Activated CD4-positive, alpha-beta T cell treated with anti-CD3 and anti-CD28 coated beads for 4 hours (primary cell): ENCODE measurements around the gene SLC25A30.

Experiments used
- DNase-seq, 2 donors: peaks; one replicate each; pipeline ENCODE4 v3.0.0-alpha.2; 2020

The SLC25A30 gene, protein sequence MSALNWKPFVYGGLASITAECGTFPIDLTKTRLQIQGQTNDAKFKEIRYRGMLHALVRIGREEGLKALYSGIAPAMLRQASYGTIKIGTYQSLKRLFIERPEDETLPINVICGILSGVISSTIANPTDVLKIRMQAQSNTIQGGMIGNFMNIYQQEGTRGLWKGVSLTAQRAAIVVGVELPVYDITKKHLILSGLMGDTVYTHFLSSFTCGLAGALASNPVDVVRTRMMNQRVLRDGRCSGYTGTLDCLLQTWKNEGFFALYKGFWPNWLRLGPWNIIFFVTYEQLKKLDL

DNA sequence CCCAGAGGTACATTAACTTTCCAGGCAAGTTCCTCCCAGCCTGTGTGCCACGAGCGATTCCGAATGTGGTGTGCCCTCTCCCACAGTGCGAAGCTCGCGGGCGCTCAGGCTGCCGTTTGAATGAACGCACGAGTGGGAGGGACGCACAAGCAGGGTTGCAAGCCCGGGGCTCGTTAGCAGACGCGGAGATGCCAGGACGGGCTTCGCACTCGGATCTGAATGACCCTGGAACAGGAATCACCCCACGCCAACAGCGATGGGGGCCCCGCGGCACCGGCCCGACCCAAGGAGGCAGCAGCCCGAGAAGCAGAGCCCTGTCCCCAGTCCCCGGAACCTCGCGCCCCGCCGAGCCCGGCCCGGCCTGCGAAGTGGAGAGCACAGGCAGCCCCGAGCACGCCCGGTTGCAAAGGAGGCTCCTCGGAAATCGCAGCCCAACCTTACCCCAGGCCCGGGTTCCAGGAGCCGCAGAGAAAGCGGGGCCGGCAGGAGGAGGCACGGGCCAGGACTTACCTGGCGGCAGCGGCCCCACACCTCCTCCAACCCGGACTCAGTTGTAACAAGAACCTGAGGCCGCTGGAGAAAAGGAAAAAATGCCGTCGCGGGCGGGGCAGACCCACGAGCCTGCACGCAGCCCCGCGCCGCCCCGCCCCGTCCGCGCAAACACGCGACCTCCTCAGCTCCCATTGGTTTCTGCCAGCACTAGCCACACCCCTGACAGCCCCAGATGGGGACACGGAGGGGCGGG is at the start of gene SLC25A30:
TSS of gene SLC25A30 (minus strand) at position 584 of the 745 bp plus-strand sequence. CDS start 6,948 bp downstream, outside the sequence.
- DNase-seq: peak; percentile 91

DNA sequence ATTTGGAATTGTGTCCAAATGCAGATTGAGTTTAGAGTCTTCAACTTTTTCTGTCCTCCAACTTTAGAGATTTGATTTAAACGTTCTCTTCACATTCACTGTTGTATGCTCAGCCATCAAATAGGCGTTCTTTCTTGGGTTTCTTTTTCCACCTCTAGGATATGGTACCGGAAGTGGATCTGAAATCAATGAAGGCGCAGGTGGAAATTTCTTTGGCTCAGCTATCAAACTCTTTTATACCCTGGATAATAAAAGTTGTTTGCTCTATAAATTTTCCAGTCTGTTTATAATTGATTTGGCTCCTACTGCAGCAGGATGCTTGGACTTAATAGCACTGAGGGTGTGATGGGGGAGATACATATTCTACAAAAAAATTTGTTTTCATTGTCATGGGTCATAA is 48.2 kb upstream of the SLC25A30 start:
- no peak for DNase-seq

DNA sequence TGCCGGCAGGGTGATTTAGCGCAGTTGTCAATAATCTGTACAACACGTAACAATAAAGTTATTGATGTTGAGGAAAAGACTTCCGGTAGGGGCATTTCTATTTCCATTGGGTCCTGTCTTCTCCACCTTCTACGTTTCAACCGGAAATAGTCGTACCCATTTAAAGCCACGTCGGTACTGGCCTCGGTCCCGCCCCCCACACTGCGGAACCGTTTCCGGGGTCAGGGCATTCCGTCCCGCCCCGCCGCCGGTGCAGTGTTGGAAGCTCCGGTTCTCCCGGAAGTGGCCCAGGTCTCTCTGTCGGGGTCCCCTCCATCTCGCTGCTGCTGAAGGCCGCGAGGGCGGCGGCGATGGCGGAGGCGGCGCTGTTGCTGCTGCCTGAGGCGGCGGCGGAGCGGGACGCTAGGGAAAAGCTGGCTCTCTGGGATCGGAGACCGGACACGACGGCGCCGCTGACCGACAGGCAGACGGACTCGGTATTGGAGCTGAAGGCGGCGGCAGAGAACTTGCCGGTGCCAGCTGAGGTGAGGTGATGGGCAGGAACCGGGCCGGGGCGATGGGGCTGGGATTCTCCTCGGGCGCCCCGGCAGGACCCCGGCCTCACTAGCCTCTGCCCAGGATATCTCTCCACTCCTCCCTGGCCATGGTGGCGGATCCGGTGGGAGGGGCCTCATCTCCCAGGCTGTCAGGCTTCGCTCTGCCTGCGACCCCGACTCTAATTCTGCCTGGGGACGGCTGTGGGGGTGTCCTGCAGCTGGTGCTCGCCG is 46.7 kb upstream of the SLC25A30 start, which contains the start of gene COG3:
TSS of gene COG3 (plus strand) at position 253 of the 767 bp plus-strand sequence. CDS start at position 351, 98 bp downstream.
- peak; percentile 93 to 95 for DNase-seq

DNA sequence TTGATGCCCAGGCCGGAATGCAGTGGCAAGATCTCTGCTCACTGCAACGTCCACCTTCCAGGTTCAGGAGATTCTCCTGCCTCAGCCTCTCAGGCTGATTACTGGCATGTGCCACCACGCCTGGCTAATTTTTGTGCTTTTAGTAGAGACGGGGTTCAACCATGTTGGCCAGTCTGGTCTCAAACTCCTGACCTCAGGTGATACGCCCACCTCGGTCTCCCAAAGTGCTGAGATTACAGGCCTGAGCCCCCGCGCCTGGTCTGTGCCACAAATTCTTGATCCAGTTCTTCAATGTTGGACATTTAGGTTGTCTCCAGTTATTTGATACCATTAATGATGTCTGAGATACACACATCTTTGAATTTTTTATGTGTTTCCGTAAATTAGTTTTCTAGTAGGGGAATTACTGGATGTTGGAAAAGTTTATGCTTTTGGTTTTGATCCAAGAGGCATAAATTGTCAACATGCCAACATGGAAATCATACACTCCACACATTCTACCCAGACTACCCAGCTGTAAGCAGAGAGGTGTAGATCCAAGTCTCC is 46.0 kb upstream of the SLC25A30 start:
- no peak for DNase-seq

DNA sequence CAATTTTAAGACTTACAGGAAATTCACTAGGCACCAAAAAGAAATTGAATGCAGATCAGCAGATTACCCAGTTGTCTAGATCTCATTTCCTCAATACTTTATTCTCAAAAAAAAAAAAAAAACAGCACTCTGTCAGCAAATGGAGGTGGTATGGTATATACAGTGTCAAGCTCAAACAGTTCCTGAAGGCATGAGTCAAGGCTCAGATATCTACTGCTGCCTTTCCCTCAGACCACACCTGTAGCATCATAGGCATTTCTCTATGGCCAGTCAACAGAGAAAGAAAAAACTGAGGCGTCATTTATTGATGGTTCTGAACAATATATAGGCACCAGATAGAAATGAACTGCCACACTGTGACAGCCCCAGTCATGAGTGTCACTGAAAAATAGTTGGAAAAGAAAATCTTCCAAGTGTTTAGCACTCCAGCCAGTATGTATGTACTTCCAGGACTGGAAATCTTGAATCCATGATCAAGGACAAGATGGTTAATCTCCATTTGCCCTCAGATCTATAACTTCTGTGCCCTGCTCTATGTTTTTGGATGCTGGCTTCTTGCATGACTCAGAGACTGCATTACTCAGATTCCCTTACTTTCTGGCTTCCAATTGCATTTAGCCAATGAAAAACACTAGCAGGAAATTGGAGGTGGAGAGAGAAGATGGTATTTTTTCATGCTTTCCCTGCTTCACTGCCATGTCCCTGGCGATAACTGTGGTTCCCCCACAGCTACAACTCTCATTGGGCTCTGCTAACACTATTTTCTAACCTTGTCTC is 38.2 kb upstream of the SLC25A30 start:
- DNase-seq: no peak

DNA sequence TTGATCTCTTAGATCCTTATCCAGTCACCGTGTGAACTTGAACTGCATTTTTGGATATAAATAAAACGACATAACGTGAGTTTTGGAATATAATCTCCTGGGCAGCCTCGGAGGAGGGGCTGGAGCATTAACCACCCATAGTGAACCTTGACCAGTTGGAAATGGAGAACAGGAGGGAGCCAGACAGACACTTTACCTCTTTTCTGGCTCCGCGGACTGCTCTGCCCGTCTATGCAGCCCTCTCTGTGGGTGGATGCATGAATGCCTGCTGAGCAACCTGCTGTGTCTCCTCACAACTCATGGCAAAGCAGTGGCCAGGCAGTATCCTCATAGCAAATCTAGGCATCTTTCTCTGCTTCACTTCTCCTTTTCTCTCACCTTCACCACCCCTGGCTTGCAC is 36.0 kb upstream of the SLC25A30 start:
- no peak for DNase-seq

DNA sequence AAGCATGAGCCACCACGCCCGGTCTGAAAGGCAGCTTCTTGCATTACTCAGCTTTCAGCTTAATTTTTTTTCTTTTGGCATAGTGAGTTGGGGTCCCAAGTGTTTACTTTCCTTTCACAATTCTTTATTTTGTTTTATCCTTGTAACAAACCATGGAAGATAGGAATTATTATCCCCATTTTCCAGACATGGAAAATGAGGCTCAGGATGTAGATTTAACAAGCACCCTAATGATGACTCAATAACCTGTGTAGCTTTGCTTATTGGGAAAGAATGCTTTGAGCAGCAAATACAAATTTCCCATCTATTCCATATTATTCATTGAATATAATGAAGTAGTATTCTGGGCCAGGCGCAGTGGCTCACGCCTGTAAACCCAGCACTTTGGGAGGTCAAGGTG is 33.1 kb upstream of the SLC25A30 start:
- no peak for DNase-seq

DNA sequence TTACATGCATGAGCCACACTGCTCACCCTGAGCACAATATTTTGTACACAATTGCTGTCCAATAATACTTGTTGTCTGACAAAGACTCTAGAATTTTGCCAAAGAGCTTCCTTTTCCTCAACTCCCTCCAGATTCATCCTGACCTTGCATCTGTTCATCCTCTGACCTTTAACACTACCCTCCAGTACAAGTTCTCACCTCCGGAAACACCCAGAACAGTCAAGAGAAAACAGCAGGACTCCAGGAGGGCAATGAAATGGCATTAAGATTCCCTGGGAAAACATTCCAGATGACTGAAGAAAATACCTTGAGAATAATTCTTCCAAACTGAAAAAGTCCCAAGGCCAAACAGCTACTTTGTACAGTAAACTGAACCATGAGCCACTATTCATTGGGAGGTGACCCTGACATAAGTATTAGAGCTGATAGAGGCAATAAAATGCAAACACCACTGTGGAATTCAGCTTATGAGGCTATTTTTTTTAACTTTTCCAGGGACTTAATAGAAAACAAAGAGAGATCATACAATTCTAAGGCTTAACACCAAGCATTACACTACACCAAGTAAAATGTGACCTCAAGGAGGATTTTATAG is 30.9 kb upstream of the SLC25A30 start:
- no peak for DNase-seq

DNA sequence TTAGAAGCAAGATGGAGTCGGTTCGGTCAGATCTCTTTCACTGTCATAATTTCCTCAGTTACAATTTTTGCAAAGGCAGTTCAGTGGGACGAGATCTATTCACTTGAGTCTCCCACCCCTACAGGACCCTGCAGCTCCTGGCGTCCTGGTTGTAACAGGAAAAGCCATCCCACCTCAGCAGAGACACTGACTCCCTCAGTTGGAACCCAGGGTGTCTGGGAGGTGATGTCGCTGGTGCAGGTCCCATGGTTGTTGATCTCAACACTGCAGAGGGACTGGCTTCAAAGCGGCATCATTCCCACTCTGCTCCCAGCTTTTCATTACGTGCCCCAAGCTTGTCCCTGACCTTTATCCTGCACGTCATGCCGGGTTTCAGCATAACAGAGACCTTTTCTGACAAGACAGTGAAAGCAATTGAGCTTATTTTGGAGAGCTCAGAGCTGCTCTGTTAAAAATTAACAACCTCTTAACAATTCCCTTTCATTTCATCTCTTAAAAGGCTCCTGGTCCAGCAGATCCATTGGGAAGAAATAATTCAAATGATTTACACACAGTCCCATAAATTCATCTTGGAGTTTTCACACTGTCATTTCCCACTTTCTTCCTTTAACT is 29.0 kb upstream of the SLC25A30 start:
- no peak for DNase-seq

DNA sequence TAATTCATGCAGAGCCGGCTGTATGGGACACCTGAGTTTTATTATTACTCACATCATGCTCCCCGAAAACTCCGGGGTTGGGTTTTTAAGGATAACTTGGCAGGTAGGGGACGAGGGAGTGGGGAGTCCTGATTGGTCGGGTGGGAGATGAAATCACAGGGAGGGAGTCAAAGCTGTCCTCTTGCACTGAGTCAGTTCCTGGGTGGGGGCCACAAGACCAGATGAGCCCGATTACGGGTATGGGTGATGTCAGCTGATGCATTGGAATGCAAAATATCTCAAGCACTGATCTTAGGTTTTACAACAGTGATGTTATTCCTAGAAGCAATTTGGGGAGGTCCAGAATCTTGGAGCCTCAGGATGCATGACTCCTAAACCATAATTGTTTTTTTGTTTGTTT is 28.0 kb upstream of the SLC25A30 start:
- no peak for DNase-seq

DNA sequence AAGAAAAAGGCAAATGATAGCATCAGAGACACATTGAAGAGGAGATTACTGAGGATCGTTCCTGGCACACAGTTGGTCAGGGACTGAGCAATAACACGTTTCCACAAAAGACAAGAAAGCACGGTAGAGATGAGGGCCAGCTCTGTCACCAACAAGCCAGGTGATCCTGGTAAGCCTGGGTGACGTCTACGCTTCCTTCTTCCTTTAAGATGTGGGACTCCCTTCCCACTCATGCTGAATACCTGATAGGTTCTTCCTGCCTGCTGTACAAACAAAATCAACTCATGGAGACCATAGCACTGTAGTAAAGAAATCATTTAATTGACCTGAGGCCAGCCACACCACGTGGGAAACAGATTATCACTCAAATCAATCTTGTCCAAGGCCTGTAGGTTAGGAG is 26.9 kb upstream of the SLC25A30 start:
- no peak for DNase-seq

DNA sequence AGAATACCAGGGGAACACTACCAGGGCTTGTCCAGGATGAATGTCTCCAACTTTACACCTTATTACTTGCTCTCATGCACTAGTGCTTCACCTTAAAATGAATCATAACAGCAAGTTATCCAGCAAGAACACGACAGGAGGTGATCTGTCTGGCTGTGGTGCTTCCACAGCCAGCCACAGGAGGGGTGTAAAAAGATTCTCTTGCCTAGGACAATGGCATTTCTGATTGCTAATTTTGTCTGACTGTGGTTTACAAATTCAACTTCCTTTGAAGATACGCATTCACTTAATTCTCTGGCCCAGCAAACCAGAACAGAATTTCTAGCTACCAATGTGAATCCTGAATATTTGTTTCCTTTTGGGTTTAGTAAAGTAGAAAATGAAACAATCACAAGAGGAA is 23.5 kb upstream of the SLC25A30 start:
- DNase-seq: no peak

DNA sequence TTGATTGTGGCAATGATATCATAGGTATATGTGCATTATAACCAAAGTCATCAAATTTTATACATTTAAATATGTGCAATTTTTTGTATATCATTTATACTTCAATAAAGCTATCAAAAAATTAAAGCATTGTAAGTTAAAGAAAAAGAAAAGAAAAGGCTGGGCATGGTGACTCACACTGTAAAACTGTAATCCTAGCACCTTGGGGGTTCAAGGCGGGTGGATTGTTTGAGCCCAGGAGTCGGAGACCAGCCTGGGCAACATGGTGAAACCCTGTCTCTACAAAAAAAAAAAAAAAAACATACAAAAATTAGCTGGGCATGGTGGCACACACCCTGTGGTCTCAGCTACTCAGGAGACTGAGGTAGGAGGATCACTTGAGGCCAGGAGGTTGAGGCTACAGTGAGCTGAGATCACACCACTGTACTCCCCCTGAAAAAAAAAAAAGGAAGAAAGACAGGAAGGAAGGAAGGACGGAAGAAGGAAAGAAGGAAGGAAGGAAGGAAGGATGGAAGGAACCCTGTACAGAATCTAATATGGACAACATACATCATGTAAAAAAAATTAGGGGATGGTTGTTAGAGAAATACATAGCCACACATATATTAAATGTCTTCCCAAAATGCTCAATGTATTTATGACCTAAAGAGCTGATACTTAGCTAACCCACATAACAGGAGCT is 21.7 kb upstream of the SLC25A30 start:
- no peak for DNase-seq

DNA sequence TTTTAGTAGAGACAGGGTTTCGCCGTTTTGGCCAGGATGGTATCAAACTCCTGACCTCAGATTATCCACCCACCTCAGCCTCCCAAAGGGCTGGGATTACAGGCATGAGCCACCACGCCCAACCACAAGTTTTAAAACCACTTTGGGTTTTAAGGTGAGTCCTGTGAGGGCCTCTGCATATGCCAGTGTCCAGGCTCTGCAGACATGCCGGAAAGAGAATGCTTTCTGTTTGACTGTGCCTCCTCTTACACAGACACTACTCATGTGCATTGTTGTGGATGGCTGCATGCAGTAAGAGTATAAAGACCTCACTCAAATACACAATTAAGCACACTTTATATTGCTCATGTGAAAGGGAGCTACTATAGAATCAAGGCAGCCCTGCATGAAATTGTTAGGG is 20.8 kb upstream of the SLC25A30 start:
- no peak for DNase-seq

DNA sequence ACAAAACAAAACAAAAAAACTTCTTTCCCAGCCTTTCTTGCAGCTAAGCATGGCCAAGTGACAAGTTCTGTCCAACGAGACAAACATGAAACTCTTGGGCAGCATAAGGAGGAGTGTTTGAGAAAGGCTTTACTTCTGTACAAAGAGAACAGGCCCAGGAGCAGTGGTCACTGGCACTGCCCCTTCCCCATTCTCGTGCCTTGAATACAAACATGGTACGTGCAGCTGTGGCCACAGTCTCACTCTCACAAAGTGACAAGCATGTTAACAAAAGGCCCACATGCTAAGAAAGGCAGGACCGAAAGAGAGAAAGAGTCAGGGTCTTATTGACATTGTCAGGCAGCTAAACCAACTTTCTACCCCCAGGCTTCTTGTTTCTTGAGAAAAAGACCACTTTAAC is 19.8 kb upstream of the SLC25A30 start:
- no peak for DNase-seq

DNA sequence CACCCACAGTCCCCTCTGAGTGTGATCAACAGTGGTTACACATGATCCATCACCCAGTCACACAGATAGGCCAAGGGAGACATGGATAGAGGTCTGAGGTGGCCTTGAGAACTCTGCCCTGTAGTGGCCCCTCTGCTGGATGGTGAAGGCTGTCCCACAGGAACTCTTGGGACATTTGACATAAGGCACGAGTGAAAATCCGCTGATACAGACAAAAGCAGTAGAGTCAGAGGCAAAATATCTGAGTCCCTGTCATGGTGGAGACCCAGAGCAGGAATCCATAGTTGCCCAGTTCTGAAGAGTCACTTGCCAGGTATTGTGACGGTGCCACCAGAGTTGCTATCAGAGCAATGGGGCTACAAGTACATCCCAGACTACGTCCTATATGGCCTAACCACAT is 18.8 kb upstream of the SLC25A30 start:
- DNase-seq: no peak

DNA sequence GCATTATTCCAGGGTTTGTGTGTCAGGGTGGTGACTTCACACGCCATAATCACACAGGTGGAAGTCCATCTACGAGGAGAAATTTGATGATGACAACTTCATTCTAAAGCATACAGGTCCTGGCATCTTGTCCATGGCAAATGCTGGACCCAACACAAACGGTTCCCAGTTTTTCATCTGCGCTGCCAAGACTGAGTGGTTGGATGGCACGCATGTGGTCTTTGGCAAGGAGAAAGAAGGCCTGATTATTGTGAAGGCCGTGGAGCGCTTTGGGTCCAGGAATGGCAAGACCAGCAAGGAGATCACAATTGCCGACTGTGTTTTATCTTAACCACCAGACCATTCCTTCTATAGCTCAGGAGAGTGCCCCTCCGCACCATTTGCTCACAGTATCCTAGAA is 18.2 kb upstream of the SLC25A30 start:
- DNase-seq: no peak

DNA sequence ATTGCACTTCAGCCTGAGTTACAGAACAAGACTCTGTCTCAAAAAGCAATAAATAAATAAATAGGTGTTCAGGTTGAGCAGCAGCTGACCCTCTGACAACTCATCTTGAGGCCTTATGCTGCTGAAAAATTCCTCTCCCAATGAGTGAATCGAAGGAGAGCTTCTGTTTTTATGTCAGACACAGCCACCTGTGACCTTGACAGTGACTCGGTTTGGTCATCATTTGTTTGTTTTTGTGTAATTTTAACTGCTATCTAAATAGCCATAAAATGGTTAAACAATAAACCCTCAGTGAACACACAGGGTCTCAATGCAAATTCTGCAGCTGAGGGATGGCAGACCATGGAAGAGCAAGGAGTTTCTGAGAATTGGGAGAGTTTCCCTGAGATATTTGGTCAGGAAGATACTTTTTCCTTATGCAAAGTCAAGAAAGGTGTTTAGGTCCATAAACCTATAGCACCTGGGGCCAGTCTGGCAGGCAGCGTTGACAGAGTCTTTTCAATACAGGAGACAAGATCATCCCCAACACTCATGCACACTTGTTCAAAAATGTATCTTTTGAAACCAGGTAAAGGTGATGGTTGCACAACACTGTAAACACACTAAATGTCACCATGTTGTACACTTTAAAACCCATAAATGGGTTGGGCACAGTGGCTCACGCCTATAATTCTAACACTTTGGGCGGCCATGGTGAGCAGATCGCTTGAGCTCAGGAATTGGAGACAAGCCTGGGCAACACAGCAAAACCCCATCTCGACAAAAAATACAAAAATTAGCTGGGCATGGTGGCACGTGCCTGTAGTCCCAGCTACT is 16.6 kb upstream of the SLC25A30 start:
- DNase-seq: no peak

DNA sequence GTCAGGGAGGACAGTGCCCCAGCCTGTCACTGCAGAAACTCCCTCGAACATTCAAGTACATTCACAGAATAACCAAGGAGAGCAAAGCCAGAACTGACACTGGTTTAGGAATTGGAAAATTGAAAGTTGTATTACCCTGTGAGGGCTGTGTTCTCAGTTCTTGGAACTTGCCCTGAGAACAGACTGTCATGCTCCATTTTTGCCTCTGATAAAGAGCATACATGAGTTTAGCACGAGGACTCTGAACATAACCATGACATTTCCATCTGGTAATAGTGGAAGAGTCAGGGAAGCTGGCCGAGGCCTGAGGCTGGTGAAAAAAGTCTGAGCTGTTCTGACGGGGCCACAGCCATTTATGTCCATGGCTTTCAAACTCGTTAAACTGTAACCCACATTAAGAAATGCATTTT is 15.2 kb upstream of the SLC25A30 start:
- DNase-seq: no peak

DNA sequence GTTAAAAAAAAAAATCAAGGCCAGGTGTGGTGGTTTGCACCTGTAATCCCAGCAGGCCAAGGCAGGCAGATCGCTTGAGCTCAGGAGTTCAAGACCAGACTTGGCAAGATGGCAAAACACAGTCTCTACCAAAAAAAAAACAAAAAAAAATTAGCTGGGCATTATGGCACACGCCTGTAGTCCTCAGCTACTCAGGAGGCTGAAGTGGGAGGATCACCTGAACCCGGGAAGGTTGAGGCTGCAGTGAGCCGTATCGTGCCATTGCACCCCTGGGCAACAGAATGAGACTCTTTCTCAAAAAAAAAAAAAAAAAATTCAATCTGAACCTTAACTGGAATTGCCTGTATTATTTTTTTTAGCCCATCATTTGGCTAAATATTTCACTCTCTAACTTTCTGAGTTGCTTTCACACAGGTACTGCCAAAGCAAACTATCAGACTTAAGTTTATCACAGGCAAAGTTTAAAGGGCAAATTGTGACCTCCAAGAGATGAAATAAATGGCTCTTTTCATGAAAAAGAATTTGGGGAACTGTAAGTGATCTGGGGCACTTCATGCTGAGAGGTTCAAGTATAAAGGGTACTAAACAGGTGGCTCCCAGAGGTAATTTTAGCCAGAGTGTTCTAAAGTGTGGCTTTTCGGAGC is 14.7 kb upstream of the SLC25A30 start:
- no peak for DNase-seq
